GM18861 (cell line): Measurements from ENCODE around the gene NR6A1.

Source experiments
- ATAC-seq: cut with Tn5 transposase; IDR thresholded peaks from one replicate; pipeline ENCODE4 v1.9.1; 2021; ENCODE audit not compliant: unreplicated experiment

Gene NR6A1

DNA sequence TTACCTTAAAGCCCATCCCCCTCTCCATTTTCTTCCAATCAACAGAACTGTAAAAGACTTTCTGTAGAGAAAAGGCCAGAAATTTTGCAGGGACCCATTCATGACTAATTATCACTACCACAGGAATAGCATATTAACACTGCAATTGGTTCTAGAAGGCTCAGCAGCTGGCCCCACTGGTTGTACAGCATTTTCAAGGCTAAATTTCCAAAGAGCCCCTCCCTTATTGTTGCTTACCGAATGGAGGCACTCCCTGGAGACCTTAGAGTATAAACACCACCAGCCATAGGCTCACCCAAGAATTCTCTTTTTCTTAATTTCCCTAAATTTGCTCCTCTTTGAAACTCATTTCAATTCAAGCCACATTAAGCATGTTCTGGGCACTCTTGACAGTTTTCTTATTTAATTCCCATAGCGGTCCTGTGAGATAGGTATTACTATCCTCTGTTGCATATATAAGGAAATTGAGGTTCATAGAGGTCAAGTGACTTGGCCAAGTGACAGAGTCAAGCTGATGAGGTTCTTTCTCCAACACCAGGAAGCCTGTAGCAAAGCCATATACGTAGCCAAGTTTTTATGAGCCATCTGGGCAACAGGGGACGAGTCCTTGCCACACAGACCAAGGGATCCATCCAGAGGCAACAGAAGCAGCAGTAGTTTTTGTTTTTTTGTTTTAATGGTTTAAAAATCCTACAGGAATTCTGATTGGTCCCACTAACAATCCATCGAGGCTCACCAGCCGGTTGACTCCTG lies 180.0 kb downstream of the NR6A1 start:
- ATAC-seq = no peak

DNA sequence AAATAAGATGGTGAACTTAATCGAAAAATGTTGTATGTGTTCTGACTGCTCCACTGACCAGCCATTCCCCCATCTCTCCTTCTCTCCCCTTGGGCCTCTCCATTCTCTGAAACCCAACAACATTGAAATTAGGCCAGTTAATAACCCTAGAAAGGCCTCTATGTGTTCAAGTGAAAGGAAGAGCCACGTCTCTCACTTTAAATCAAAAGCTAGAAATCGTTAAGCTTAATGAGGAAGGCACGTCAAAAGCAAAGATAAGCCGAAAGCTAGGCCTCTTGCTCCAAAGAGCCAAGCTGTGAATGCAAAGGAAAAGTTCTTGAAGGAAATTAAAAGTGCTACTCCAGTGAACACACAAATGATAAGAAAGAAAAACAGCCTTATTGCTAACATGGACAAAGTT lies 186.5 kb downstream of the NR6A1 start:
- no peak for ATAC-seq

DNA sequence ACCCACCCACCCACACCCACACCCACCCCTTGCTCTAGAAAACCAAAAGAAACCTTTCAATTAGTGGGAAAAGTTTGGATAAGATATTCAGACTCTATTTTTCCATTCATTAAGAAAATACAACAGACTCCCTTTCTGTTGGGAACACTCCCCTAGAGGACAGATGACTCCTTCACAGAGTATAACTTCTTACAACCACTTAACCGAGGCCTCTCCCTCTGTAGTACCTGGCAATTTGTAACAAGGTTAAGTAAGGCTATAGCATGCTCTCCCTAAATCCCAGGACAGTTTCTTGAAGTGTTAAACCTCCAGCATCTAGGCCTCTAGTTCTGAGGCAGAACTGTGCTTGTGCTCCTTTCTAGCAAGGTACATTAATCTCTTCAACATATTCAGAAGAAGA lies 188.0 kb downstream of the NR6A1 start:
- no peak for ATAC-seq

DNA sequence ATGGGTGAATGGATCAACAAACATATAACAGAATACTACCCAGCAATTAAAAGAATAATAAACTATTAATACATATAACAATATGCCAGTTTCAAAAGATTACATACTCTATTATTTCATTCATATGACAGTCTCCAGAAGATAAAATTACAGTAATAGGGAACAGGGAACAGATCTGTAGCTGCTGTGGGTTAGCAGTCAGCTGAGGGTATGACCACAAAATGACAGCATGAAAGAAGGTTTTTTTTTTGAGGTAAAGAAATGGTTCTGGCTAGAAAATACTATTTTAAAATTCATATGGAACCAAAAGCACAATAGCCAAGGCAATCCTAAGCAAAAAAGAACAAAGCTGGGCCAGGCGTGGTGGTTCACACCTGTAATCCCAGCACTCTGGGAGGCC lies 190.9 kb downstream of the NR6A1 start:
- ATAC-seq = no peak

DNA sequence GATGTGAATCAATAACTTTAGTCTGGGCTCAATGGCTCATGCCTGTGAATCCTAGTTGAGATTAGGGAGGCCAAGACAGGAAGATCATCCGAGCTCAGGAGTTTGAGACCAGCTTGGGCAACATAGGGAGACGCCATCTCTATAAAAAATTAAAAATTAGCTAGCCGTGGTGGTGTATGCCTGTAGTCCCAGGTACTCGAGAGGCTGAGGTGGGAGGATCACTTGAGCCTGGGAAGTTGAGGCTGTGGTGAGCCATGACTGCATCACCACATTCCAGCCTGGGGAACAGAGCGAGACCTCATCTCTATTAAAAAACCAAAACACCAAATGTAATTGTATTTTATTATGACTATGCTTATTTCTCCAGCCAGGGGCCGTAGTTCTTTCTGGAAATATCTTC lies 194.4 kb downstream of the NR6A1 start:
- no peak for ATAC-seq

DNA sequence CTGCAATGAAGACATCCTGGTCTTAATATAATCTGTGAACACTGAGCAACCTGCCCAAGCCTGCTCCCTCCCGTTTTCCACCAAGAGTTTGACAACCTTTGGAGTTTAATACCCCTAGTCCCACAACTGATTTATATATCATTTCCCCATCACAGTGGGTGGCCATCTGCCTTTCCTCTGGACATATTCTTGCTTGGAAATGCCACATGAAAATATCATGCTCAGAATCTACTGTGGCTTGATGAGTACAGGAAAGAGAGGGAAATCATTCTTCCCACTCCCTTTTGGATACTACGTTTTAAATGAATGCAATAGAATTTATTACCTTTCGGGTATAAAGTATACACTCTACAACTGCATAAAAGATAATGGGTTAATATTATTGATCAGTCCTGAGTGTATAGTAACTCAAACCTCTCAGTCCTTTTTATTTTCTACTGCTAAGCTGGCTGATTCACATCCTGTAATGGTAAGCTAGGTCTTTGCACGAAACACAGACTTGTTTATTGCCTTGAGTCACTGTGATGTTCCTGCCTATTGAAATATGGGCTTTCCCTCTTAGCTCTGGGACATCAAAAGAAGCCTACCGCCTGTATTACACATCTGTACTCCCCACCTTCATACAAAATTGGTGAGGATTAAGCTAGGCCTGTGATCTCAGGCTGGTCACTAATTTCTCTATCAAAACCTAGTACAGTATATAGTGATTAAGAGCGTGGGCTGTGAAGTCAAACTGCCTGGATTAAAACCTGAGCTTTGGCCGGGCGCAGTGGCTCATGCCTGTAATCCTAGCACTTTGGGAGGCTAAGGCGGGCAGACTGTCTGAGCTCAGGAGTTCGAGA lies 196.4 kb downstream of the NR6A1 start:
- no peak for ATAC-seq

DNA sequence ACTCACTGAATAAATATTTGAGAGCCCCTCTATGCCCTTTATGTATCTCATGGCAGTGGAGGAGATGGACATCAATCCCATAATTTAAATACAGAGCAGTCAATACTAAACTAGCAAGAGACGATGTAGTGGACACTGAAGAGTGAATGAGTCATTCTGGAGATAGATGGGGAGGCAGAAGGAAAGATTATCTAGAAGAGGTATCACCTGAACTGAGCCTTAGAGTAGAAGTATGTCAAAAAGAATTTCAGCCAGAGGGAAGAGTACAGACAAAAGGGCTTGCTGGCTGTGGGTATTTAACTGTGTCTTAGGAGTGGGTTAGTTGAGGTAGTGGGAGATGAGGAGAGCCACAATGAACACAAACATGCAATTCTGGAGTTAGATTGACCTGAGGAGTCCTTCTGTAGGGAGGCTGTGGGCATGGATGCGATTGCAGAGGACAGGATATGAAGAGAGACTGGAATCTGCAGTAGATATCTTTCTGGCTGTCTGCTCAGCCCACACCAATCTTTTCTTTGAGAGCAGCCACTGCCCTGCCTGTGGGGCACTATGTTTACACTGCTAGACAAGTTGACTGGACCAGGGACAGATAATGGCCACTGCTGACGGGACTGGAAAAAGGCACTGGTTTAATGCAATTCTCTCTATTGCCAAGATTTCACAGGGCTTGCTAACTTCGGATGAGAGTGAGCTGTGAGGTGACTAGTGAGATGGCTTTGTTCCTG lies 200.0 kb downstream of the NR6A1 start:
- ATAC-seq = no peak

DNA sequence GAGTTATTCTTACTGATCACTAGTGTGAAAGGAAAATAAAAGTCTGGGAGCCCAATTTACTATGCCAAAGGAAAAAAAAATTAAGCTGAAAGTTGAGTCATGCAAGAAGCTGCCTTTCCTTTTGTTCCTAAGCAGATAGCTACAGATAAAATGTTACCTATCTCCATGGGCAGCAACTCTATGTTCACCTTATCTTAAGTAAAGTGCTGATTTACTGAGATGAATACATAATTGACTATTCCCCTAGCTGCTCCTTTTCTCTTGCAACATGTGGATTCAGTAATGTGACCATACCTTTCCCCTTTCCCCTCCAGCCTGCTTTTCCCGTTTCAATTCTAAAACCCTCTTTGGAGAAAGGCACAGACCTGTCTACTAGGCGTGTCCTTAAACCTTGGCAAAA lies 201.2 kb downstream of the NR6A1 start:
- ATAC-seq = no peak

DNA sequence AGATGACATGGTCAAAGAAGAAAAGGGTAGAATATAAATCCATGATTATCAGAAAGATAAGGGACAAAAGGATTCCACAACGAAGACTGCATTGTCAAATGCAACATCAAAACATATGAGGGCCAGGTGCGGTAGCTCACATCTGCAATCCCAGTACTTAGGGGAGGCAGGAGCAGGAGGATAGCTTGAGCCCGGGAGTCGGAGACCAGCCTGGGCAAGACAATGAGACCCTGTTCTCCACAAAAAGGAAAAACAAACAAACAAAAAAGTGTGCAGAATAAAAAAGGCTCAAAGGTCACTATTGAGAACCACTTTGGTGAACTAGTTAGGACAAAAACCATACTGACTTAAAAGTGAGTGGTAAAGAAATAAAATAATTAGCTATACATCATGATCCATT lies 203.7 kb downstream of the NR6A1 start:
- ATAC-seq = no peak

DNA sequence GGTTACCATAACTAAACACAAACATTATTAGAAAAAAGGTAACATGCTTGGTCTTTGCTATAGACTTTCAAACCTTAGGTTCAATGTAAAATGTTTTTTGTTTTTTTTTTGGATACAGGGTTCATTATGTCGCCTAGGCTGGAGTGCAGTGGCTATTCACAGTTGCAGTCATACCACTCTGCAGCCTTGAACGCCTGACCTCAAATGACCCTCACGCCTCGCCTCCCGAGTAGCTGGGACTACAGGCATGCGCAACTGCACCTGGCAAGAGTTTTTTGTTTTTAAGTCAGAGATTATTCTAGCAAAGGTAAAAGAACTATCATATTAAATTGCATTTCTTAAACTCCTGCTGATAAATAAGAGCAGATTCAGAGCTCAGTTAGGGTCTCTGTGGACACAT lies 208.8 kb downstream of the NR6A1 start:
- no peak for ATAC-seq

DNA sequence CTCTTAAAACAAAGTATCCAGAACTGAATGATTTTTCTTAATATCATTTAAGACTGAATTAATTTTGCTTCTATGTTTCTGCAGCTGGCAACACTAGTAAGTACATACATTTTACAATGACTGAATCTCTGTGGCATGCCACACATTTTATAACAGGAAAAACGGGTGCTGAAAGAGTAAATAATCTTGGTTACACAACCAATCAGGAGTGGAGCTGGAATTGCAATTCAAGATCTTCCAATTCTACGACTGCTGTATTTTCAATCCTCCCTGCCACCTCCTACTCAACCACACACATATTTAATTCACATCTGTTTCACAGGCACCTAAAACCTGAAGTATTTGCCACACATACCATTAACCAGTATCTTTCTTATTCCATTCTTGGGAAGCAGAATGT lies 211.2 kb downstream of the NR6A1 start:
- no peak for ATAC-seq

DNA sequence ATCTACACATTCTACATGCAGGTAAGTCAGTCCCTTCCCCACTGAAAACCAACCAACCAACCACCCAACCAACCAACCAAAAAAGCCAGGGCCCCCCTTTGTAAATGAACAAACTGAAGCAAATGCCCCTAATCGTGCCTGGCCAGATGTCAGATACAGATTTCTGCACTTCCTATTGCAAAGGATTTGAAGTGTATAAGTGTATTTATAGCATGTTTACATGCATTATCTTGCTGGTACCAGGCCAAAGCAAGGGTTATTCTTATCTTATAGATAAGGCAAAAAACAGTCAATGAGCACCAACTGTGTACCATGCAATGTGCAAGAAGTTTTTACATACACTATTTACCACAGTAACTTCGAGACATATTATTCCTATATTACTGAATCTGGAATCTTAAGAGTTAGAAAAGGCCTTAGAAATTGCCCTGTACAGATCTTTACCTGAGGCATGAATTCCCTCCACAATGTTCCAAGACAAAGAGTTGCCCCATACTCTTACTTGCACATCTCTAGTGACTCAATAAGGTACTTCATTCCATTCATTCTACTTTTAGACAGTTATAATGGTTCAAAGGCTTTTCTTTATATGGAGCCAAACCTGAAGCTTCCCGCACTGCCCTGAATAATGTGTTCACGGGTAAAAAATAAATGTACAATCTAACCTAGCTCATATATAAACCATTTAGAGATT lies 212.2 kb downstream of the NR6A1 start:
- no peak for ATAC-seq

DNA sequence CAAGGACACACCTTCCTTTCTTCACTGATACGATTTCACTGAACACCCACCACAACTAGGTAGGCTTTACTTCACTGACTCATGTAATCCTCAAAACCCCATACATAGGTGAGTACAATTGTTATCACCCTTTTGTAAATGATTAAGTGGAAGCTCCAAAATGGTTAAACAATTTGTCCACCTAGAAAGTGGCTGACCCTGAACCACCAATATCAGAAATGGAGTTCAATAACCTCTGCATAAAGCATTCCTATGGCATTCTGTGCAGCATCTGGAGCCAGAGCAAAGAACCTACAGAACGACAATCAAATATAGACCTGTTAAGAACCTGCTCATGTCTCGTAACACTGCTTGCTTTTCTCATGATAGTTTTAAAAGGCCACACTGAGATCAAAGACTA lies 213.2 kb downstream of the NR6A1 start:
- no peak for ATAC-seq

DNA sequence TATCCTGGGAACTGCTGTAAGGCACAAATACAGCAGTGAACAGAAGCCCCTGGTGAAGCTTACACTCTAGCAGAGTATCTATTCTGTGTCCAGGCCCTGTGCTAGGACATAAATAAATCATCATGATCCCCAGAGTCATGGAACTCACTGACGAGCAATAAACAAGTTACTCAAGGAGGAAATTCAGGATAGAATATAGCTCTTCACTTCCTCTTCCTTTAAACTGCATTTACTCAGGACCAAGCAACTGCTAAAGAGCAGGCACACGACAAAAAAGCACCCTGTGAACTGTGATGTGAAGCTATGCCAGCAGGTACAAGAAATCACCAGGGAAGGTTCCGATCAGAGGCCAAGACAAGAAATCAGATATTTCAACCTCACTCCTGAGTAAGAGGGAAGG lies 216.1 kb downstream of the NR6A1 start:
- ATAC-seq = no peak

DNA sequence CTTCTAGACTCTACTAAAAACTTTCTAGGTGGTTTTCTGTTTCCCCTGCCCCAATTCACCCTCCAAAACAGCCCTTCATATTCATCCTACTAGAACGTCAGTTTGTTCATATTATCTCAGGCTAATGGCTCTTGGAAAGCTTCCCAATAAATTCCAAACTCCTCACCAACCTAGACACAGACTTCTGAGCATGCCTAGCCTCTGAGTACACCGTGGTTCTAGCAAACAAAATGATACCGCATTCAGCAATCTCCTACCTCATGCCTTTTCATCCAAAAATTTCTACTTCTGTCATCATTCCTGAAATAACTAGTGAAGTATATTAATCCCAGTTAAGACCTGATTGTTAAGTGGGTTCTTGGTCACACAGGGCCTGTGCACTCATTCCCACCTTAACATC lies 217.4 kb downstream of the NR6A1 start:
- no peak for ATAC-seq

DNA sequence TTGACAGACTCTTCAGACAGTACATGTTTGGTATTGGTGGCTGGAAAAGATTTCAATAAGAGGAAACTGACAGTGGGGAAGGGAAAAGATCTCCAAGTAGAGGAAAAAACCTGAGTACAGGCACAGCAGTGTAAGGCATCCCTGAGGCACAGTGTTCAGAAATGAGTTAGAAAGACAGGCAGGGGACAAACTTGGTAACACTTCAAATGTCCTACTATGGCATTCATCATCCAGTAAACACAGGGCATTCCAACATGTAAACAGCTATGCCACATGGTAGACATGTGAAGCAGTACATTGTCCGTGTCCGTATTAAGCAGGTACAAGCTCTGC lies 218.9 kb downstream of the NR6A1 start:
- no peak for ATAC-seq

DNA sequence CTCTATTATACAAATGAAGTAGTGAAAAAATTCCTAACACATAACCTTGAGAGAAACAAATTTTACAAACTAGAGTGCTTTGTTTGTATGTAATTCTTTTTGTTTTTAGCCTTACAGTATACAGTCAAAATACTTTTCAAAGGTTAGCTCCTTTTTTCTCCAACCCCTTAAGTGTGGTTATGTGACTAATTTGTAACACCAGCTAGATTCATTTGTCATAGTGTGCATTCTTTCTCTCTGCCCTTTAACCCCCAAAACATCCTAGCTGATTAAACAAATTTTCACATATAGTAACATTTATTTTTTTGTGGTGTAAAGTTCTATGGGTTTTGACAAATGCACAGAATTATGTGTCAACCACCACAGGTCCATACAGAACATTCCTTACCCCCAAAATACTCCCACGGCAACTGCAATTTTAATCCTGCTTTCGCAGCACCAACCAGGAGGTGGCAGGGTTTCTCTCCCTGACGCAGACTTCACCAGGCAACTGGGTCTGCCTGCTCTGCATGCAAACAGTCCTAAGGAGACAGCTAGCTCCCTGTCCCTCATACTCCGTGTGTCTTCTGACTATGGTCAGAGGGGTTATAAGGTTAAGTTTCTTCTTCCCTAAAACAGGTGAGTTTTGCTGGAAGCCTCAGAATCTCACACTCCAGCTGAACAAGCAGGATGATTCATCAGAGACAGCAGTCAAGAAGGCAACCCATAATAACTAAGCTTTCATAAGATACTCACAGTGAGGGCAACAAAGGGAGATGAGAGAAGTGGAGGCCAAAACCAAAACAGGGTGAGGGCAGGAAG lies 219.4 kb downstream of the NR6A1 start:
- no peak for ATAC-seq

DNA sequence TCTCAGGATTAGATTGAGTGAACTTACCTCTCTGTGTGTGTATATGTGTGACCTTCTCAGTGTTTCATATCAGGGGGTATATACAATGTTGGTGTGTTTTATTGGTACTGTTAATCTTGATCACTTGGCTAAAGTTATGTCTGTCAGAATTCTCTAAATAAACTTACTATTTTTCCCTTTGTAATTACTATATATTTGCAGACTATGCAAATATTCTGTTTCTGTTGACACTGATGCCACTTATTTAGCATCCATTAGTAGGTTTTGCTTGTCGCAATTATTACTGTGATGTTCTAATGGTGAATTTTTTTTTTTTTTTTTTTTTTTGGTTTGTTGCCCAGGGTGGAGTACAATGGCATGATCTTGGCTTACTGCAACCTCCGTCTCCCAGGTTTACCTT lies 221.0 kb downstream of the NR6A1 start:
- no peak for ATAC-seq

DNA sequence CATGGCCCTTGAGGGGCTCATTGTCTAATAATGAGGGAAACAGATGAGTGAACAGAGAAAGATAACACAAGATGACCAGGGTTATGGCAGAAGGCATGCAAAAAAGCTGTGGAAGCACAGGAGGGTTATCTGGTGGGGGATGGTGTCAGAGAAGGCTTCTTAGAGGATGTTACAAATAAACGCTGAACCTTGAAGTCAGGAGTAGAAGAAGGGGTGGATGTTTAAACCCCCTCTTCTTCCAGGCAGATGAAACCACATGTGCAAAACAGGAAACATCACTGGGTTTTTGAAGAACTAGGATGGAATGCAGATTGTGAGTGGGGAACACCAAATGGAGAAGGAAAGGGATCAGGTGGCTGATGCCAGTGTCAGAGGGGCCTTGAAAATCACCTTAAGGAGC lies 222.1 kb downstream of the NR6A1 start:
- ATAC-seq = no peak

DNA sequence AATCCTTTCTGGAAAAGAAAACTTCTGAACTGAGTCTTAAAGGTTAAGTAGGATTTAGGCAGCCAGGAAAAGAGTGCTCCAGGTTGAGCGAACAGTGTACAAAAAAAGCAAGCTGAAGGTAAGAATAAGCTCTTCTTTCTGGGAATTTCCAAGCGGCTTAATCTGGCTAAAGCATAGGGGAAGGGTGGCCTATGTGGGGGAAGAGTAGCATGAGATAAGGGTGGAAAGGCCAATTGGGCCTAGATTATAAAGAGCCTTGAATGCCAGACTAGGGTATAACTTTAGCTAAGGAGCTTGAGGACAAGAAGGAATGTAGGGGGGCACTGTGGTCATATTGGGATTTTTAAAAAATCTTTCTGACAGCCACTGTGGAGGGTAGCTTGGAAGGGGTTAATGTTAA lies 226.6 kb downstream of the NR6A1 start:
- ATAC-seq = no peak

DNA sequence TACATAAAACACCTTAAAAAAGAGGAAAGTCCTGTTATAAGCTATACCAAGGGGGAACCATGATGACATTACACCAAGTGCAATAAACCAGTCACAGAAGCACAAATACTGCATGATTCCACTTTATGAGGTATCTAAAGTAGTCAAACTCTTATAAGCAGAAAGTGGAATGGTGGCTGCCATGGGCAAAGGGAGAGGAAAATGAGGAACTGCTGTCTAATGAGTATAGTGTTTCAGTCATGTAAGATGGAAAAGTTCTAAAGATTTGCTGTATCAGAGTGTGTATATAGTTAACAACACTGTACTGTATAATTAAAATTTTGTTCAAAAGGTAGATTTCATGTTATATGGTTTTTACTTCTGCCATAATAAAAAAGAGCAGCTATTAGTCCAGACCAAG lies 229.3 kb downstream of the NR6A1 start:
- ATAC-seq = no peak
